ENCODE results near the gene RBMS3. TPM values are rescaled to one million over a fixed set of nuclear protein-coding genes. Genes with fewer than 3 reads are reported as not detected.

The RBMS3 gene
- total and polyA plus RNA-seq, 4 donors, result 4.8 to 117 (median 29.4) TPM

DNA sequence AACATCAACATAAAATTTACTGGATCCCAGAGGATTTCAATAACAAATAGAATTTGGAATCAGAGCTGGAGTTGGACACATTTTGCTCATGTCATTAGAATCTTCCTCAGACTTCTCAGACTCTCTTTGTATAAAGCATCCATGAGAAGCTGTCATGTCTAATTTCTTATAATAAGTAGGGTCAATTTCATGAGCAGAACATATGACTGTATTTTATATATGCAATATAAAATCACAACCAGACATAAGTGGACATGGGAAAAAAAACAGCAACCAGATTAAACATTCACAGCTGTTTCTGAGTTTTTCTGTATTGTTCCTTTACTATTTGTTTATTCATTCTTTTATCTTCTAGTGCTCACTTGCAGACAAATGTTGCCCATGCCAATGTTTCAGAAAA lies 325.5 kb downstream of the RBMS3 start:
- H3K9me3 ChIP-seq (ENCODE audit: control insufficient read depth in 4 of 4, insufficient read depth in 3 of 4, low read length in 3 of 4), result no peaks in the 10 kb centered on the region
- peaks cover 0 to 8% (median 3%) of the 10 kb centered on the region in 5 donors for H3K4me1 ChIP-seq (ENCODE audit: control insufficient read depth in 5 of 5, insufficient read depth in 5 of 5, low read length in 5 of 5)
- ATAC-seq (ENCODE audit: insufficient read depth, low FRiP score), result no peak
- H3K9ac ChIP-seq (ENCODE audit: insufficient read depth in 1 of 2, low read length in 2 of 2), result no peak overlapping the region
- TF ChIP-seq CTCF (IDR thresholded peaks at IDR 0.05; ENCODE audit: control extremely low read depth, extremely low read depth), result no peak
- H3K36me3 ChIP-seq (ENCODE audit: control insufficient read depth in 4 of 4, insufficient read depth in 4 of 4, low read length in 4 of 4), result no peaks in the 10 kb centered on the region
- no peak overlapping the region for H3K27ac ChIP-seq (ENCODE audit: low read depth in 1 of 2, low read length in 1 of 2)
- DNase-seq, result no peak
- H3K27me3 ChIP-seq (ENCODE audit: control insufficient read depth in 3 of 3, insufficient read depth in 3 of 3, low read length in 2 of 3), result no peaks in the 10 kb centered on the region
- no peak overlapping the region for H3K4me3 ChIP-seq

GRCh38 chr3:29608414-29609327 lies 327.8 kb downstream of the RBMS3 start:
- no peaks in the 10 kb centered on the region for H3K36me3 ChIP-seq (ENCODE audit: control insufficient read depth in 4 of 4, insufficient read depth in 4 of 4, low read length in 4 of 4)
- 85 to 89% methylated on average over 3 of the region's 3 CpGs for WGBS, 2 donors
- no peaks in the 10 kb centered on the region for H3K27me3 ChIP-seq (ENCODE audit: control insufficient read depth in 3 of 3, insufficient read depth in 3 of 3, low read length in 2 of 3)
- H3K4me3 ChIP-seq, result no peak overlapping the region
- TF ChIP-seq CTCF (IDR thresholded peaks at IDR 0.05; ENCODE audit: control extremely low read depth, extremely low read depth), result no peak
- no peak for ATAC-seq (ENCODE audit: insufficient read depth, low FRiP score)
- no peak for DNase-seq
- no peak overlapping the region for H3K27ac ChIP-seq (ENCODE audit: low read depth in 1 of 2, low read length in 1 of 2)
- peaks cover 0 to 6% (median 0%) of the 10 kb centered on the region in 5 donors for H3K4me1 ChIP-seq (ENCODE audit: control insufficient read depth in 5 of 5, insufficient read depth in 5 of 5, low read length in 5 of 5)
- no peak overlapping the region for H3K9ac ChIP-seq (ENCODE audit: insufficient read depth in 1 of 2, low read length in 2 of 2)
- no peaks in the 10 kb centered on the region for H3K9me3 ChIP-seq (ENCODE audit: control insufficient read depth in 4 of 4, insufficient read depth in 3 of 4, low read length in 3 of 4)

DNA sequence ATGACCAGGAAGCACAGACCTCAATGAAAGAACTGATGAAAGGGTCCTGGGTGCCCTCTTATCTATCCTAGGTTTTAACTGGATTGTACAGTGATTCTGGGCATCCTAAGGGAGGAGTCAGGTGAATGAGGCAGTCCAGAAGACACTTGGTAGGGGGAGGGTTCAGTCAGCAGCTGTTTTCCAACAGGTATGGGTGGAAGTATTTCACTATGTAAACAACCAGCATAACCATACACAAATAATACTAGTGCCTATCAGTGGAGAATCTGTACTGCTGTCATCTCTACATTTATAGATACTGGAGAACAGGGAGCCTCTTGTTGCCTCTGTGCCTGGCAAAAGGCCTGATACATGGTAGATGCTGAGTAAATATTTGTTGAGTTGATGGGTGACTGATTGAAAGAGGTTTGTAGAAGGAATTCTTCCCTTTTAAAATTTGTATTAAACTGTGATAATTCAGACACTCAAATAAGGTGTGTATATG lies 328.5 kb downstream of the RBMS3 start:
- ATAC-seq (ENCODE audit: insufficient read depth, low FRiP score) (no peak), DNase-seq (no peak)
- no peak overlapping the region for H3K9ac ChIP-seq (ENCODE audit: insufficient read depth in 1 of 2, low read length in 2 of 2)
- H3K36me3 ChIP-seq (ENCODE audit: control insufficient read depth in 4 of 4, insufficient read depth in 4 of 4, low read length in 4 of 4), result no peaks in the 10 kb centered on the region
- no peak overlapping the region for H3K4me3 ChIP-seq
- no peaks in the 10 kb centered on the region for H3K27me3 ChIP-seq (ENCODE audit: control insufficient read depth in 3 of 3, insufficient read depth in 3 of 3, low read length in 2 of 3)
- H3K9me3 ChIP-seq (ENCODE audit: control insufficient read depth in 4 of 4, insufficient read depth in 3 of 4, low read length in 3 of 4), result no peaks in the 10 kb centered on the region
- H3K27ac ChIP-seq (ENCODE audit: low read depth in 1 of 2, low read length in 1 of 2), result no peak overlapping the region
- H3K4me1 ChIP-seq (ENCODE audit: control insufficient read depth in 5 of 5, insufficient read depth in 5 of 5, low read length in 5 of 5), result peaks cover 0 to 6% (median 0%) of the 10 kb centered on the region in 5 donors
- no peak for TF ChIP-seq CTCF (IDR thresholded peaks at IDR 0.05; ENCODE audit: control extremely low read depth, extremely low read depth)

Measured in lung (tissue), 12 donors.